Calu3 (cell line): Measurements from ENCODE around the gene TNNI2. TPM values are rescaled to one million over a fixed set of nuclear protein-coding genes. Genes with fewer than 3 reads are reported as not detected.

Source experiments
- BruUV-seq: library from RNA; stranded (reverse); fragments of 400-500 nt; replicated peaks from 2 replicates; lab custom pipeline; 2021; lab: Mats Ljungman, UMichigan
- CTCF ChIA-PET: fragments of 300-600 bp; sonication (Branson Sonifier 250); formaldehyde crosslinking; loops from one replicate; lab custom pipeline; 2022; ENCODE audit warnings: antibody characterized with exemption; lab: Charles Lee
- DNase-seq: peaks from one replicate; pipeline ENCODE4 v3.0.0; 2022
- H3K27ac Mint-ChIP-seq: one replicate; pipeline ENCODE4 v1.8.0; 2022; ENCODE audit warnings: mixed read lengths; ENCODE audit not compliant: unreplicated experiment
- H3K27me3 Mint-ChIP-seq: one replicate; pipeline ENCODE4 v1.8.0; 2022; ENCODE audit warnings: mixed read lengths; ENCODE audit not compliant: unreplicated experiment
- H3K36me3 Mint-ChIP-seq: one replicate; pipeline ENCODE4 v1.8.0; 2022; ENCODE audit warnings: mild to moderate bottlenecking, moderate library complexity, mixed read lengths; ENCODE audit not compliant: insufficient read depth, unreplicated experiment
- H3K4me1 Mint-ChIP-seq: one replicate; pipeline ENCODE4 v1.8.0; 2022; ENCODE audit warnings: mild to moderate bottlenecking, low read depth, mixed read lengths; ENCODE audit not compliant: unreplicated experiment
- H3K4me3 Mint-ChIP-seq: one replicate; pipeline ENCODE4 v1.8.0; 2022; ENCODE audit warnings: mild to moderate bottlenecking, low read depth, moderate library complexity, mixed read lengths; ENCODE audit not compliant: unreplicated experiment
- H3K9me3 Mint-ChIP-seq: one replicate; pipeline ENCODE4 v1.8.0; 2022; ENCODE audit warnings: low read depth, mixed read lengths; ENCODE audit not compliant: unreplicated experiment
- intact Hi-C: fragments of 100-400 bp; cut with micrococcal nuclease; formaldehyde crosslinking; loops from one replicate; pipeline ENCODE4 v1.10.0; 2022; ENCODE audit not compliant: unreplicated experiment
- total RNA-seq: library from RNA; stranded (reverse); gene quantifications from 2 replicates; pipeline ENCODE4 v1.2.3, GENCODE V29; 2022
- TF ChIP-seq, protein P1 (sequence below): fragments of 200-600 bp; IDR thresholded peaks from one replicate; pipeline ENCODE4 v1.8.0; 2022; ENCODE audit warnings: antibody characterized with exemption; ENCODE audit not compliant: unreplicated experiment

TNNI2 gene
- total RNA-seq, 1 experiment from 2014 or later = 1.3 TPM

DNA sequence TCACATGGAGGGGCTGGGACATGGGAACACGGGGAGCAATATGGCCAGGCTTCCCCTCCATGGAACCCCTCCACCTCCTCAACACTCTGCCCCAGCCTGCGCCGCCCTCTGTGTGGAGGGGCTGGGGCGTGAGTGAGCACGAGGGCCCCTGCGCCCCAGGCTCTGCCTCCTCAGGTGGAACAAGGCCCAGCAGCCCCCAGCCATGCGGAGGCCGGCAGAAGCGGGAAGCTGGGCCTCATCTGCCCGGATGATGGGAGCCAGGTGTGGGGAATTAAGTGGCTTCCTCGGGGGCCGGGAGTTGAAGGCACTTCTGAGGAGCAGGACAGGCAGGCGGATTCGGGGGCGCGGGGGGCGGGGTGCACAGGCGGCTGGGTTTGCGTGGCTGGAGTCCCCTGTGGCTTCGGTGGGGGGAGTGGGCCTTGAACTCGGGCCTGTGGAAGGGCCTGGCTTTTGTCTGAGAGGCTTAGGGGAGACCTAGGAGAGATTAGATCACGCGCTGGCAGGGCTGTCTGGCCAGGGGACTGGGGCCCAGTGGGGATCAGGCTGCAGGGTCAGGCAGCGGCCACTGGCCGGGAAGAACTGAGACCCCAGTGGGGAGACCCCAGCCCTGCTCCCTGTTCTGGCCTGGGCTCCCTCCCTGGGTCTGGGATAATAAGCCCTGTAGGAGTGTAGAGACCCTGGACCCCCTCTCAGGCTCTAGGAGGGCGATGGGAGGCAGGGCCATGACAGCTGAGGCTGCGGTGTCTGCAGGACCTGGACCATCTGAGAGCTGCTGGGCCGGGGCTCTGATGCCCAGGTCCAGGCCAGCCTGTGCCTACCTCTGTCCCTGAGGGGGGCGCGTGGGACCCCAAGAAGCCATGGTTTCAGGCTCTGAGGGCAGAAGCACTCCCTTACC is 39.6 kb downstream of the TNNI2 start:
- no peak overlapping the region for H3K27ac Mint-ChIP-seq
- no peaks in the 10 kb centered on the region for H3K4me1 Mint-ChIP-seq
- no TSS peak for BruUV-seq
- no peaks in the 10 kb centered on the region for H3K9me3 Mint-ChIP-seq
- TF ChIP-seq, protein P1, sequence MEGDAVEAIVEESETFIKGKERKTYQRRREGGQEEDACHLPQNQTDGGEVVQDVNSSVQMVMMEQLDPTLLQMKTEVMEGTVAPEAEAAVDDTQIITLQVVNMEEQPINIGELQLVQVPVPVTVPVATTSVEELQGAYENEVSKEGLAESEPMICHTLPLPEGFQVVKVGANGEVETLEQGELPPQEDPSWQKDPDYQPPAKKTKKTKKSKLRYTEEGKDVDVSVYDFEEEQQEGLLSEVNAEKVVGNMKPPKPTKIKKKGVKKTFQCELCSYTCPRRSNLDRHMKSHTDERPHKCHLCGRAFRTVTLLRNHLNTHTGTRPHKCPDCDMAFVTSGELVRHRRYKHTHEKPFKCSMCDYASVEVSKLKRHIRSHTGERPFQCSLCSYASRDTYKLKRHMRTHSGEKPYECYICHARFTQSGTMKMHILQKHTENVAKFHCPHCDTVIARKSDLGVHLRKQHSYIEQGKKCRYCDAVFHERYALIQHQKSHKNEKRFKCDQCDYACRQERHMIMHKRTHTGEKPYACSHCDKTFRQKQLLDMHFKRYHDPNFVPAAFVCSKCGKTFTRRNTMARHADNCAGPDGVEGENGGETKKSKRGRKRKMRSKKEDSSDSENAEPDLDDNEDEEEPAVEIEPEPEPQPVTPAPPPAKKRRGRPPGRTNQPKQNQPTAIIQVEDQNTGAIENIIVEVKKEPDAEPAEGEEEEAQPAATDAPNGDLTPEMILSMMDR = no peak
- no peak overlapping the region for H3K4me3 Mint-ChIP-seq
- intact Hi-C loops = no loop called here
- H3K36me3 Mint-ChIP-seq = peaks cover 11% of the 10 kb centered on the region
- CTCF ChIA-PET = no interaction called here
- H3K27me3 Mint-ChIP-seq = peaks cover 7% of the 10 kb centered on the region
- DNase-seq = no peak

DNA sequence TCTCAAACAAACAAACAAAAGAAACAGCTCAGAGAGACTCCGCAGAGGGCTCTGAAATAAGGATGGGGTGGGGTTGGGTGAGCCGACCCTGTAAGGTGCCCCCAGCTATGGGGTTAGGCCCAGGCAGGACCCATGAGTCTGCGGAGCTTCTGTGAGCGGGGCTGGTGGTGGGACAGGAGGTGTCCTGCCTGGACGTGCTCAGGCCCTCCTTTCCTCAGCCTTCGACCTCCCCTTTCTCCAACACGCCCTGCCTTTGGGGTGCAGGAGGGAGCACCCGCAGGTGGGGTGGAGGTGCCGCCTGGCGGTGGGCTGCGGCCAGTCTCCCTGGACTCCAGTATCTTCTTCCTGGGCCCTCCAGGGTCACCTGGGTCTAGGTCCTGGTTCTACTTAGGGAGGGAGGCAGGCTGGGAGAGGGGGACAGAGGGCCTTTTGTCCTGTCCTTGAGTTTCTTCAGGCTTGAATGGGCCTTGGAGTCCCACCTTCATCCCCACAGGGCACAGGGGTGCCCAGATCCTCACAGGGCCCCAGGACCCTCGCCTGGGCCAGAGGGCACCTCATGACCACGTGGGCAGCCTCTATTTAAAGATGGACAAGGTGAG is 40.7 kb downstream of the TNNI2 start:
- Mint-ChIP-seq H3K4me1 (no peaks in the 10 kb centered on the region), H3K36me3 (peaks cover 11% of the 10 kb centered on the region), H3K27ac (no peak overlapping the region), H3K27me3 (no peaks in the 10 kb centered on the region), H3K4me3 (no peak overlapping the region), H3K9me3 (no peaks in the 10 kb centered on the region)
- TF ChIP-seq, protein P1 = no peak
- intact Hi-C loops = no loop called here
- no TSS peak for BruUV-seq
- DNase-seq = no peak
- CTCF ChIA-PET = no interaction called here

DNA sequence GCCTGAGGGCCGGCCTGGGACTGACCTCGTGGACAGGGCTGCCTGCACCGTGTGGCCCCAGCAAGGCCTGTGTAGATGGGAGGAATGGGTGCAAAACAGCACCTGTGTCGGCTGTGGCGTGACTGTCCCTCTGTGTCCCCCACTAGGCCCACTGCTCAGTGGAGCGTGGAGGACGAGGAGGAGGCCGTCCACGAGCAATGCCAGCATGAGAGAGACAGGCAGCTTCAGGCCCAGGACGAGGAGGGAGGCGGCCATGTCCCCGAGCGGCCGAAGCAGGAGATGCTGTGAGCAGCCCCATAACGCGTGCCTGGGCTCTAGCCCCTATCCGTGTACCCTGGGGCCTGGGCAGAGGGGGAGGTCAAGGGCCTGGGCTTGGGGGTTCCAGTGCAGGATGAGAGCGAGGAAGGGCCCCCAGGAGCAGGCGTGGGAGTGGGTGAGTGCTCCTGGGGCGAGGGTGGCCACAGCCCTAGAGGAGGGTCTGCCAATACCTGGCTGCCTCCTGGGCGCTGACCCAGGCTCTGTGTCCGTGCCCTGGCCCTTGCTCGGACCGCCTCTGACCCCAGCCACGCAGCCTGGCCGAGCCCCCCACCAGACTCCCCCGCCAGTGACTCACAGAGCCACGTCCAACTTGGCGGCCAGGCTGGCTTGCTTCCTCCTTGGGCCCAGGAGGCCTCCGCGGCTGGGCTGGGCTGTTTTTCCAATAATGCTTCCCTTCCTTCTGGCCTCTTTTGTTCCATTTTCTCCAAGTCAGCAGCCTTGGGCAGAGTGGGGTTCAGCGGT is 41.4 kb downstream of the TNNI2 start:
- CTCF ChIA-PET = interaction anchor here (0.6 kb wide), 1 partner anchor 108 kb away, joined by 6 read pairs; no protein-coding TSS in a partner anchor
- no TSS peak for BruUV-seq
- no peak overlapping the region for H3K27ac Mint-ChIP-seq
- no peak for DNase-seq
- H3K27me3 Mint-ChIP-seq = no peaks in the 10 kb centered on the region
- H3K36me3 Mint-ChIP-seq = peaks cover 11% of the 10 kb centered on the region
- TF ChIP-seq, protein P1 = no peak
- H3K4me3 Mint-ChIP-seq = no peak overlapping the region
- H3K9me3 Mint-ChIP-seq = no peaks in the 10 kb centered on the region
- H3K4me1 Mint-ChIP-seq = no peaks in the 10 kb centered on the region
- intact Hi-C loops = loop anchor here (5.0 kb wide), 1 partner anchor 272 kb away; no protein-coding TSS in a partner anchor

DNA sequence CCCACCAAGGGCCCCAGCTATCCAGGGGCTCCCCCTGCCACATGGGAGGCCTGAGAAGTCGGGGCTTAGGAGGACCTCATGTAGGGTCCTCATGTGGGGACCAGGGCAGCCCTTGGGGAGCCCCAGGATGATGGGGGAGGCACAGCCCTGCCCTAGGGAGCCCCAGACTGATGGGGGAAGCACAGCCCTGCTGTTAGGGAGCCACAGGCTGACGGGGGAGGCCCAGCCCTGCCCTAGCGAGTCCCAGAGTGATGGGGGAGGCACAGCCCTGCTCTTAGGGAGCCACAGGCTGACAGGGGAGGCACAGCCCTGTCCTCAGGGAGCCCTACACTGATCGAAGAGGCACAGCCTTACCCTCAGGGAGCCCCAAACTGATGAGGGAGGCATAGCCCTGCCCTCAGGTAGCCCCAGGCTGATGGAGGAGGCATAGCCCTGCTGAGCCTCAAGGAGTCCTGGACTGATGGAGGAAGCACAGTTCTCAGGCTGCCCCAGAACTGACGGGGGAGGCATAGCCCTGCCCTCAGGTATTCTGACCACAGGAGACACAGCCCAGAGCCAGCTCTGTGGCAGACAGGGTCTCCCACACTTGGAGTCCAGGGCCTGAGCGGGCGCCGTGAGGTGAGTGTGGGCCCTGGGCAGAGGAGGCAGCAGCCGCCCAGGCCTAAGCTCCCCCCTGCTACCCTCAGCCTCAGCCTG is 42.1 kb downstream of the TNNI2 start:
- CTCF ChIA-PET = no interaction called here
- no peaks in the 10 kb centered on the region for H3K9me3 Mint-ChIP-seq

More for the DNA sequence above, 42.1 kb downstream of the TNNI2 start:
- Mint-ChIP-seq H3K27me3 (no peaks in the 10 kb centered on the region), H3K27ac (no peak overlapping the region), H3K4me1 (no peaks in the 10 kb centered on the region), H3K36me3 (peaks cover 11% of the 10 kb centered on the region), H3K4me3 (no peak overlapping the region)
- no peak for DNase-seq
- BruUV-seq = no TSS peak
- intact Hi-C loops = loop anchor here (5.0 kb wide), 1 partner anchor 271 kb away; no protein-coding TSS in a partner anchor
- TF ChIP-seq, protein P1 = no peak
